Spleen (tissue), 11 donors: ENCODE results near the gene MARK3. TPM values are rescaled to one million over a fixed set of nuclear protein-coding genes. Genes with fewer than 3 reads are reported as not detected.
"Not testable (repeated sequence)": the region's sequence is repeated elsewhere in the genome, so short reads cannot be mapped to it uniquely, and the experiment has no call there.

ENCODE experiments used
- DNase-seq: peaks from one replicate; pipeline ENCODE4 v3.0.0-alpha.2; 2020
- H3K27ac ChIP-seq, 8 donors: fragments of 200-600 bp; sonication (generic) in 7 of 8; 1 replicate in 4 of 8; 2 replicates in 4 of 8; pipeline versions ENCODE4 v1.5.0 to v1.8.0; 2016 to 2021; ENCODE audit warnings: inconsistent platforms in 4 of 8, mild to moderate bottlenecking in 4 of 8, moderate library complexity in 1 of 8
- H3K27me3 ChIP-seq, 7 donors: fragments of 200-600 bp; sonication (generic) in 6 of 7; replicated peaks in 1 of 7; 1 replicate in 4 of 7; 2 replicates in 3 of 7; pipeline versions ENCODE4 v1.5.0 to v1.8.0; 2016 to 2021; ENCODE audit warnings: inconsistent platforms in 3 of 7, mild to moderate bottlenecking in 1 of 7
- H3K36me3 ChIP-seq, 6 donors: fragments of 200-600 bp; sonication (generic) in 5 of 6; 1 replicate in 4 of 6; 2 replicates in 2 of 6; pipeline versions ENCODE4 v1.5.0 to v1.8.0; 2016 to 2021; ENCODE audit warnings: inconsistent platforms in 2 of 6
- H3K4me1 ChIP-seq, 6 donors: fragments of 200-600 bp; sonication (generic) in 5 of 6; 1 replicate in 3 of 6; 2 replicates in 3 of 6; pipeline versions ENCODE4 v1.5.0 to v1.8.0; 2016 to 2021; ENCODE audit warnings: inconsistent platforms in 3 of 6
- H3K4me3 ChIP-seq, 8 donors: fragments of 200-600 bp; sonication (generic) in 7 of 8; 1 replicate in 4 of 8; 2 replicates in 4 of 8; pipeline versions ENCODE4 v1.5.0 to v1.8.0; 2016 to 2021; ENCODE audit warnings: inconsistent platforms in 4 of 8, mild to moderate bottlenecking in 4 of 8, moderate library complexity in 2 of 8
- H3K9me3 ChIP-seq, 8 donors: fragments of 200-600 bp; sonication (generic) in 7 of 8; 1 replicate in 4 of 8; 2 replicates in 4 of 8; pipeline versions ENCODE4 v1.5.0 to v1.8.0; 2016 to 2021; ENCODE audit warnings: inconsistent platforms in 4 of 8
- CTCF ChIP-seq, 11 experiments: fragments of 200-600 bp in 7 of 11; fragments of 450-650 bp in 4 of 11; sonication (generic) in 4 of 11; IDR thresholded peaks in 8 of 11; conservative IDR thresholded peaks in 3 of 11; 1 replicate in 7 of 11; 2 replicates in 4 of 11; pipeline versions ENCODE4 v1.4.0 to v1.8.0; 2016 to 2021; ENCODE audit warnings: antibody characterized with exemption in 11 of 11, inconsistent platforms in 4 of 11, mild to moderate bottlenecking in 1 of 11
- POLR2A ChIP-seq, 3 donors: fragments of 450-650 bp; IDR thresholded peaks; one replicate each; pipeline ENCODE4 v1.5.1; 2017; ENCODE audit warnings: antibody characterized with exemption in 3 of 3, mild to moderate bottlenecking in 1 of 3
- POLR2AphosphoS5 ChIP-seq, 3 donors: sonication (generic); formaldehyde crosslinking; IDR thresholded peaks; one replicate each; pipeline ENCODE4 v1.5.1; 2017; ENCODE audit warnings: antibody characterized with exemption in 3 of 3
- WGBS, 5 donors: extraction: QIAGEN DNeasy Blood & Tissue Kit in 3 of 5; methylation state at CpG; one replicate each; pipeline versions ENCODE4 v1.1.5 to v1.1.7; 2013 to 2018; 5-methylcytosine and 5-hydroxymethylcytosine counted together
- intact Hi-C: fragments of 100-400 bp; cut with DNase I; formaldehyde crosslinking; loops from one replicate; pipeline ENCODE4 v1.15.0; 2023; ENCODE audit warnings: low total_unique reads
- polyA plus RNA-seq, 3 donors: library from polyadenylated mRNA; stranded (reverse); fragments of 200-250 nt; gene quantifications; one replicate each; pipeline ENCODE4 v1.2.1, GENCODE V29; 2013
- total RNA-seq, 7 donors: library from RNA; depleted of rRNA in 3 of 7; stranded (reverse); fragments of >200 nt in 3 of 7; fragmentation: NEBNext Ultra II Directional in 4 of 7; extraction: Animal tissue kit (Norgen Biotek cat#: 25700) in 4 of 7; gene quantifications; one replicate each; pipeline versions ENCODE4 v1.1.0 to v1.2.1, GENCODE V29; 2016 to 2021
- donor health status: healthy with polysubstance abuse.
- donor health status: DM: no; HTN: no; CAD: no; lungs with moderate emphysema.
- donor health status: DM: no; HTN: no; CAD: no.
- donor health status: Bipolar disorder and iron deficiency.
- donor health status: healthy.
- donor health status: DM: no; HTN: no; CAD: no.
- donor health status: DM: yes; HTN: yes; CAD: no.

The MARK3 gene
- total and polyA plus RNA-seq, 10 donors, result 40.4 to 144 (median 106) TPM

GRCh38 chr14:103349982-103350381 lies 35.2 kb upstream of the MARK3 start:
- Histone ChIP-seq H3K36me3 (peaks cover 0 to 5% (median 3%) of the 10 kb centered on the region in 6 donors), H3K4me3 (no peak overlapping the region)
- WGBS, 5 donors, result 90 to 94% (median 91%) methylated on average over 13 of the region's 13 CpGs

GRCh38 chr14:103353362-103353761 lies 31.9 kb upstream of the MARK3 start:
- intact Hi-C loops, result no loop called here
- H3K27ac ChIP-seq, result no peak overlapping the region
- H3K27me3 ChIP-seq, result no peaks in the 10 kb centered on the region
- WGBS, 5 donors, result 80 to 93% (median 88%) methylated on average over 7 of the region's 7 CpGs
- H3K9me3 ChIP-seq, result no peaks in the 10 kb centered on the region
- H3K4me3 ChIP-seq, result no peak overlapping the region
- no peak for DNase-seq
- H3K36me3 ChIP-seq, result no peaks in the 10 kb centered on the region
- H3K4me1 ChIP-seq, result peaks cover 0 to 11% (median 0%) of the 10 kb centered on the region in 6 donors
- TF ChIP-seq POLR2AphosphoS5 (IDR thresholded peaks at IDR 0.05) (no peak), POLR2A (IDR thresholded peaks at IDR 0.05) (no peak), CTCF (IDR thresholded peaks at IDR 0.05 in 8 of 11, conservative IDR thresholded peaks at IDR 0.05 in 3 of 11) (no peak)

More at GRCh38 chr14:103349982-103350381, 35.2 kb upstream of the MARK3 start:
- Histone ChIP-seq H3K27me3 (no peaks in the 10 kb centered on the region), H3K27ac (no peak overlapping the region), H3K4me1 (no peaks in the 10 kb centered on the region), H3K9me3 (no peaks in the 10 kb centered on the region)
- DNase-seq, result no peak
- intact Hi-C loops, result no loop called here
- TF ChIP-seq POLR2A (IDR thresholded peaks at IDR 0.05) (no peak), CTCF (IDR thresholded peaks at IDR 0.05 in 8 of 11, conservative IDR thresholded peaks at IDR 0.05 in 3 of 11) (no peak), POLR2AphosphoS5 (IDR thresholded peaks at IDR 0.05) (no peak)

GRCh38 chr14:103354141-103354540 lies 31.1 kb upstream of the MARK3 start:
- H3K4me1 ChIP-seq, result peaks cover 0 to 11% (median 0%) of the 10 kb centered on the region in 6 donors
- no peak overlapping the region for H3K27ac ChIP-seq
- H3K4me3 ChIP-seq, result no peak overlapping the region
- no peaks in the 10 kb centered on the region for H3K9me3 ChIP-seq
- no peaks in the 10 kb centered on the region for H3K27me3 ChIP-seq
- H3K36me3 ChIP-seq, result no peaks in the 10 kb centered on the region
- 85 to 94% (median 89%) methylated on average over 7 of the region's 7 CpGs for WGBS, 5 donors
- TF ChIP-seq POLR2A (IDR thresholded peaks at IDR 0.05), result no peak
- no peak for TF ChIP-seq POLR2AphosphoS5 (IDR thresholded peaks at IDR 0.05)
- no peak for TF ChIP-seq CTCF (IDR thresholded peaks at IDR 0.05 in 8 of 11, conservative IDR thresholded peaks at IDR 0.05 in 3 of 11)
- intact Hi-C loops, result no loop called here
- DNase-seq, result no peak

GRCh38 chr14:103356024-103356682 lies 29.1 kb upstream of the MARK3 start:
- Histone ChIP-seq H3K4me1 (peaks cover 0 to 11% (median 0%) of the 10 kb centered on the region in 6 donors), H3K4me3 (no peak overlapping the region), H3K27ac (peak overlapping the region in 2 of 8 donors; percentile 9 to 13), H3K36me3 (no peaks in the 10 kb centered on the region), H3K27me3 (no peaks in the 10 kb centered on the region), H3K9me3 (no peaks in the 10 kb centered on the region)
- TF ChIP-seq POLR2A (IDR thresholded peaks at IDR 0.05) (no peak), POLR2AphosphoS5 (IDR thresholded peaks at IDR 0.05) (no peak), CTCF (IDR thresholded peaks at IDR 0.05 in 8 of 11, conservative IDR thresholded peaks at IDR 0.05 in 3 of 11) (no peak)
- intact Hi-C loops, result no loop called here
- WGBS, 5 donors, result 63 to 75% (median 67%) methylated on average over 9 of the region's 9 CpGs
- no peak for DNase-seq

GRCh38 chr14:103357552-103357951 lies 27.7 kb upstream of the MARK3 start:
- H3K4me3 ChIP-seq, DNase-seq, H3K9me3 ChIP-seq, H3K27ac ChIP-seq, intact Hi-C loops, H3K27me3 ChIP-seq, H3K36me3 ChIP-seq: not testable (repeated sequence)
- H3K4me1 ChIP-seq, result peaks cover 0 to 11% (median 0%) of the 10 kb centered on the region in 6 donors
- WGBS, 5 donors, result 88 to 98% (median 92%) methylated on average over 10 of the region's 10 CpGs
